Measurements from ENCODE around the gene PAX5. TPM values are rescaled to one million over a fixed set of nuclear protein-coding genes. Genes with fewer than 3 reads are reported as not detected.

PAX5 gene
- total and polyA plus RNA-seq, 2 of the 13 experiments (the other 11 are each of a cell fraction or from before 2014, with no cell fraction given), result not detected

- TF ChIP-seq, protein P1, sequence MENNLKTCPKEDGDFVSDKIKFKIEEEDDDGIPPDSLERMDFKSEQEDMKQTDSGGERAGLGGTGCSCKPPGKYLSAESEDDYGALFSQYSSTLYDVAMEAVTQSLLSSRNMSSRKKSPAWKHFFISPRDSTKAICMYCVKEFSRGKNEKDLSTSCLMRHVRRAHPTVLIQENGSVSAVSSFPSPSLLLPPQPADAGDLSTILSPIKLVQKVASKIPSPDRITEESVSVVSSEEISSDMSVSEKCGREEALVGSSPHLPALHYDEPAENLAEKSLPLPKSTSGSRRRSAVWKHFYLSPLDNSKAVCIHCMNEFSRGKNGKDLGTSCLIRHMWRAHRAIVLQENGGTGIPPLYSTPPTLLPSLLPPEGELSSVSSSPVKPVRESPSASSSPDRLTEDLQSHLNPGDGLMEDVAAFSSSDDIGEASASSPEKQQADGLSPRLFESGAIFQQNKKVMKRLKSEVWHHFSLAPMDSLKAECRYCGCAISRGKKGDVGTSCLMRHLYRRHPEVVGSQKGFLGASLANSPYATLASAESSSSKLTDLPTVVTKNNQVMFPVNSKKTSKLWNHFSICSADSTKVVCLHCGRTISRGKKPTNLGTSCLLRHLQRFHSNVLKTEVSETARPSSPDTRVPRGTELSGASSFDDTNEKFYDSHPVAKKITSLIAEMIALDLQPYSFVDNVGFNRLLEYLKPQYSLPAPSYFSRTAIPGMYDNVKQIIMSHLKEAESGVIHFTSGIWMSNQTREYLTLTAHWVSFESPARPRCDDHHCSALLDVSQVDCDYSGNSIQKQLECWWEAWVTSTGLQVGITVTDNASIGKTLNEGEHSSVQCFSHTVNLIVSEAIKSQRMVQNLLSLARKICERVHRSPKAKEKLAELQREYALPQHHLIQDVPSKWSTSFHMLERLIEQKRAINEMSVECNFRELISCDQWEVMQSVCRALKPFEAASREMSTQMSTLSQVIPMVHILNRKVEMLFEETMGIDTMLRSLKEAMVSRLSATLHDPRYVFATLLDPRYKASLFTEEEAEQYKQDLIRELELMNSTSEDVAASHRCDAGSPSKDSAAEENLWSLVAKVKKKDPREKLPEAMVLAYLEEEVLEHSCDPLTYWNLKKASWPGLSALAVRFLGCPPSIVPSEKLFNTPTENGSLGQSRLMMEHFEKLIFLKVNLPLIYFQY (CRISPR knock-in tag; IDR thresholded peaks at IDR 0.05; ENCODE audit: borderline replicate concordance), result no peak
- no peak for TF ChIP-seq FOXM1 (CRISPR knock-in tag; IDR thresholded peaks at IDR 0.05)
- no peak for TF ChIP-seq ZBTB25 (CRISPR knock-in tag; IDR thresholded peaks at IDR 0.05)
- no peak for TF ChIP-seq ZNF224 (CRISPR knock-in tag; IDR thresholded peaks at IDR 0.05)
- TF ChIP-seq ZSCAN30 (CRISPR knock-in tag; IDR thresholded peaks at IDR 0.05), result no peak
These were observed 236.4 kb downstream of the PAX5 start (continued) for GRCh38 chr9:36797471-36798220.

DNA sequence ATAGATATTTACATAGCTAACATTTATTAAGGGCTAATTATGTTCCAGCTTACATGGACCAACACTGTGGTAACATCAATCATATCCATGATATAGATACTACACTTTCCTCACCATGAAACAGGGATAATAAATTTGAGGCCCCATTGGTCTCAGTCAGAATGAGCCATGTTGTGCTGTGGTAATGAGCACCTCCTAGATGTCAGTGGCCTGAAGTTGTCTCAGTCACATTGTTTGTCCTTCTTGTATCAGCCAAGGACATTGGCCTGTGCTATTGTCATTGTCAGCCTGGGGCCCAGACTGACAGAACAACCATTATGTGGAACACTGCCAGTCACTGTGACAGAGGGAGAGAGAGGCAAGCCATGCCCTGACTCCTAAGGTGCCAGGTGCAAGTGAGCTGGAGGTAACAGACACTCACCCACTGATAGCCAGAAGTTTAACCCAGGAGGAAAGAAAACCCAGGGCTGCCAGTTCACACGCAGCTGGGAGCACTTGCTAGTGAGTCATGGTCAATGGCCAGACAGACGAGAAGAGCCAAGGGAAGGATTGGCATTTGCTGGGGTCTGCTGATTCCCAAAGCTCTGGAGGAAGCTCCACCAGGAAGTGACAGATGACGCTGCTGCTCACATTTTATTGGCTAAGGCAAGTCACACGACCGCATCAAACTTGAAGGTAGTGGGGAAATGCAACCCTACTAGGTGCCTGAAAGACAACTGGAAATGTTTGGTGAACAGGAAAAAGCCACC lies 237.2 kb downstream of the PAX5 start:
- POLR2A ChIA-PET, result no interaction called here
- no peak overlapping the region for H3K27ac ChIP-seq (ENCODE audit: extremely low read length, insufficient read depth, low read length)
- no TSS peak for BruUV-seq (replicated peaks)
- no peaks in the 10 kb centered on the region for H3K79me2 ChIP-seq (ENCODE audit: insufficient read depth, low read length)
- peaks cover 4% of the 10 kb centered on the region for H3K4me1 ChIP-seq (ENCODE audit: insufficient read depth, low read length)
- H3K4me2 ChIP-seq (ENCODE audit: low read depth, low read length), result no peak overlapping the region
- WGBS (ENCODE audit: low lambda C conversion rate), result 21% methylated on average over 4 of the region's 5 CpGs
- FAIRE-seq (no peak), ATAC-seq (no peak), DNase-seq (ENCODE audit: low spot score) (no peak)
- H3K9me3 ChIP-seq (ENCODE audit: low read length), result peaks cover 9% of the 10 kb centered on the region
- in situ Hi-C loops (cut with HindIII; ENCODE audit: extremely low pct_ligation_motif_present, low pct_unique_long_range_greater_than_20kb), result no loop called here
- intact Hi-C loops (cut with micrococcal nuclease; ENCODE audit: unreplicated experiment), result no loop called here
- H4K20me1 ChIP-seq (ENCODE audit: insufficient read depth, low read length), result no peaks in the 10 kb centered on the region
- TF ChIP-seq ZNF12 (CRISPR knock-in tag; IDR thresholded peaks at IDR 0.05), result peak; percentile 91
- TF ChIP-seq, protein P2, sequence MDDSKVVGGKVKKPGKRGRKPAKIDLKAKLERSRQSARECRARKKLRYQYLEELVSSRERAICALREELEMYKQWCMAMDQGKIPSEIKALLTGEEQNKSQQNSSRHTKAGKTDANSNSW (CRISPR knock-in tag; IDR thresholded peaks at IDR 0.05; ENCODE audit: borderline replicate concordance), result no peak
- no peak overlapping the region for H3K4me3 ChIP-seq (replicated peaks in 1 of 3; ENCODE audit: insufficient read depth in 1 of 3, low read depth in 2 of 3, low read length in 3 of 3)
- peaks cover 0 to 8% of the 10 kb centered on the region in 2 experiments; a peak in 3 of 5 replicates for H3K27me3 ChIP-seq (ENCODE audit: control insufficient read depth in 1 of 2, insufficient read depth in 2 of 2, low read length in 2 of 2)
- CTCF ChIA-PET (ENCODE audit: low intra/inter-chr PET ratio, low total read pairs), result no interaction called here
- H2AFZ ChIP-seq (ENCODE audit: low read length), result no peak overlapping the region
- H3K9ac ChIP-seq (ENCODE audit: insufficient read depth, low read depth, low read length), result no peak overlapping the region
- H3K36me3 ChIP-seq (replicated peaks in 1 of 2; ENCODE audit: control insufficient read depth in 1 of 2, insufficient read depth in 2 of 2, low read length in 2 of 2), result no peaks in the 10 kb centered on the region

All from HepG2 (cell line).